Neuronal stem cell (in vitro differentiated cells): ENCODE data around the gene PLXDC2.

ENCODE experiments used
- DNase-seq: peaks from one replicate; pipeline ENCODE4 v3.0.0-alpha.2; 2013; ENCODE audit warnings: low spot score
- H2AFZ ChIP-seq: one replicate; pipeline ENCODE4 v1.6.1; 2013; ENCODE audit warnings: mild to moderate bottlenecking, low read length, inconsistent platforms
- H2AK5ac ChIP-seq: 2 replicates; pipeline ENCODE4 v1.6.1; 2013; ENCODE audit warnings: low read depth, mild to moderate bottlenecking, inconsistent platforms, low read length, moderate library complexity, mixed read lengths
- H2BK120ac ChIP-seq: 2 replicates; pipeline ENCODE4 v1.6.1; 2013; ENCODE audit warnings: low read depth, mild to moderate bottlenecking, inconsistent platforms, low read length, moderate library complexity, mixed read lengths
- H2BK12ac ChIP-seq: one replicate; pipeline ENCODE4 v1.6.1; 2013; ENCODE audit warnings: low read length, inconsistent platforms
- H2BK15ac ChIP-seq: 2 replicates; pipeline ENCODE4 v1.6.1; 2013; ENCODE audit warnings: mild to moderate bottlenecking, low read length, inconsistent platforms, mixed read lengths
- H2BK5ac ChIP-seq: one replicate; pipeline ENCODE4 v1.6.1; 2013; ENCODE audit warnings: inconsistent platforms, mild to moderate bottlenecking, low read length, moderate library complexity
- H3K14ac ChIP-seq: one replicate; pipeline ENCODE4 v1.6.1; 2013; ENCODE audit warnings: low read length, inconsistent platforms
- H3K18ac ChIP-seq: 2 replicates; pipeline ENCODE4 v1.6.1; 2013; ENCODE audit warnings: low read length, inconsistent platforms
- H3K23ac ChIP-seq: 2 replicates; pipeline ENCODE4 v1.6.1; 2013; ENCODE audit warnings: low read depth, mild to moderate bottlenecking, mixed read lengths, low read length, inconsistent platforms; ENCODE audit not compliant: poor library complexity
- H3K27ac ChIP-seq: replicated peaks from 3 replicates; pipeline ENCODE4 v1.5.1; 2013; ENCODE audit warnings: low read length, inconsistent platforms
- H3K27me3 ChIP-seq, 3 experiments: 2 replicates each; pipeline ENCODE4 v1.6.1; 2013; ENCODE audit warnings: low read length in 3 of 3, mild to moderate bottlenecking in 2 of 3, inconsistent platforms in 1 of 3, low read depth in 1 of 3, mixed read lengths in 1 of 3, moderate library complexity in 1 of 3; ENCODE audit not compliant: control insufficient read depth in 3 of 3, insufficient read depth in 3 of 3
- H3K36me3 ChIP-seq, 2 donors: replicated peaks in 1 of 2; 2 replicates each; pipeline ENCODE4 v1.6.1; 2013; ENCODE audit warnings: low read length in 2 of 2; ENCODE audit not compliant: control insufficient read depth in 2 of 2, insufficient read depth in 2 of 2
- H3K4ac ChIP-seq: 2 replicates; pipeline ENCODE4 v1.6.1; 2013; ENCODE audit warnings: inconsistent platforms, mild to moderate bottlenecking, low read length, moderate library complexity
- H3K4me1 ChIP-seq, 2 donors: 1 replicate in 1 of 2; 2 replicates in 1 of 2; pipeline ENCODE4 v1.6.1; 2013; ENCODE audit warnings: low read length in 2 of 2, low read depth in 1 of 2; ENCODE audit not compliant: control insufficient read depth in 2 of 2, insufficient read depth in 1 of 2
- H3K4me2 ChIP-seq: one replicate; pipeline ENCODE4 v1.6.1; 2013; ENCODE audit warnings: mild to moderate bottlenecking, low read length, inconsistent platforms; ENCODE audit not compliant: insufficient read depth, poor library complexity, severe bottlenecking
- H3K4me3 ChIP-seq, 2 donors: 2 replicates each; pipeline ENCODE4 v1.5.1; 2013; ENCODE audit warnings: low read length in 2 of 2, mild to moderate bottlenecking in 2 of 2, inconsistent platforms in 1 of 2, moderate library complexity in 1 of 2
- H3K79me1 ChIP-seq: one replicate; pipeline ENCODE4 v1.6.1; 2013; ENCODE audit warnings: low read depth, mild to moderate bottlenecking, inconsistent platforms, low read length, moderate library complexity
- H3K9ac ChIP-seq: one replicate; pipeline ENCODE4 v1.6.1; 2013; ENCODE audit warnings: mild to moderate bottlenecking, low read depth, low read length, inconsistent platforms; ENCODE audit not compliant: poor library complexity
- H3K9me3 ChIP-seq, 2 donors: replicated peaks in 1 of 2; 2 replicates each; pipeline versions ENCODE3 to v1.6.1; 2013; ENCODE audit warnings: low read length in 2 of 2, mild to moderate bottlenecking in 2 of 2, inconsistent platforms in 1 of 2, low read depth in 1 of 2, mixed read lengths in 1 of 2, moderate library complexity in 1 of 2; ENCODE audit not compliant: control insufficient read depth in 2 of 2, insufficient read depth in 1 of 2
- H4K8ac ChIP-seq: one replicate; pipeline ENCODE4 v1.6.1; 2013; ENCODE audit warnings: low read depth, mild to moderate bottlenecking, inconsistent platforms, low read length, moderate library complexity
- H4K91ac ChIP-seq: one replicate; pipeline ENCODE4 v1.6.1; 2013; ENCODE audit warnings: low read length, low read depth, mild to moderate bottlenecking, inconsistent platforms; ENCODE audit not compliant: poor library complexity
- WGBS, 2 donors: extraction: QIAGEN DNeasy Blood & Tissue Kit; methylation state at CpG; one replicate each; pipeline ENCODE4 v1.1.7; 2013; ENCODE audit warnings: missing lambda C conversion rate in 2 of 2, mixed read lengths in 1 of 2; ENCODE audit not compliant: insufficient read length in 2 of 2, insufficient replicate concordance in 1 of 2; ENCODE audit errors: extremely low coverage in 2 of 2; 5-methylcytosine and 5-hydroxymethylcytosine counted together

The PLXDC2 gene

GRCh38 chr10:20281579-20281978, 465.3 kb downstream of the PLXDC2 start:
- no peak overlapping the region for H2BK5ac ChIP-seq
- H3K79me1 ChIP-seq, result no peaks in the 10 kb centered on the region
- no peaks in the 10 kb centered on the region for H3K36me3 ChIP-seq
- H3K4me2 ChIP-seq, result no peak overlapping the region
- H3K9ac ChIP-seq, result no peak overlapping the region
- H3K14ac ChIP-seq, result no peak overlapping the region
- H3K4me3 ChIP-seq, result no peak overlapping the region
- H2AK5ac ChIP-seq, result no peak overlapping the region
- no peak overlapping the region for H3K18ac ChIP-seq
- peaks cover under 1 to 5% of the 10 kb centered on the region in 2 donors for H3K4me1 ChIP-seq
- no peak overlapping the region for H2BK120ac ChIP-seq
- H3K9me3 ChIP-seq, result no peaks in the 10 kb centered on the region
- no peak overlapping the region for H2BK15ac ChIP-seq
- H4K91ac ChIP-seq, result no peak overlapping the region
- H3K27ac ChIP-seq, result no peak overlapping the region
- H2BK12ac ChIP-seq, result no peak overlapping the region
- no CpG with 5 or more reads among the region's 1 CpG for WGBS, 2 donors
- H3K23ac ChIP-seq, result no peak overlapping the region
- no peak overlapping the region for H3K4ac ChIP-seq
- DNase-seq, result no peak
- H2AFZ ChIP-seq, result no peak overlapping the region
- no peak overlapping the region for H4K8ac ChIP-seq
- peaks cover 0 to 34% (median 0%) of the 10 kb centered on the region in 3 experiments for H3K27me3 ChIP-seq

GRCh38 chr10:20287586-20287985, 471.4 kb downstream of the PLXDC2 start:
- DNase-seq, result no peak
- no peak overlapping the region for H2BK12ac ChIP-seq

GRCh38 chr10:20288060-20288459, 471.8 kb downstream of the PLXDC2 start:
- H3K4me1 ChIP-seq, result peaks cover 0 to 3% of the 10 kb centered on the region in 2 donors
- no CpG with 5 or more reads among the region's 6 CpGs for WGBS, 2 donors
- H3K79me1 ChIP-seq, result no peaks in the 10 kb centered on the region
- no peak overlapping the region for H2BK15ac ChIP-seq
- no peak overlapping the region for H3K4me2 ChIP-seq
- no peak overlapping the region for H3K14ac ChIP-seq
- no peak for DNase-seq
- no peak overlapping the region for H3K27ac ChIP-seq
- H2BK120ac ChIP-seq, result no peak overlapping the region
- H3K4me3 ChIP-seq, result no peak overlapping the region
- H2AFZ ChIP-seq, result no peak overlapping the region
- H4K91ac ChIP-seq, result no peak overlapping the region
- no peak overlapping the region for H4K8ac ChIP-seq
- peaks cover 0 to 5% (median 0%) of the 10 kb centered on the region in 3 experiments for H3K27me3 ChIP-seq
- H3K9ac ChIP-seq, result no peak overlapping the region
- H2BK12ac ChIP-seq, result no peak overlapping the region
- H3K18ac ChIP-seq, result no peak overlapping the region
- H3K4ac ChIP-seq, result no peak overlapping the region
- H2AK5ac ChIP-seq, result no peak overlapping the region
- no peak overlapping the region for H3K23ac ChIP-seq
- H2BK5ac ChIP-seq, result no peak overlapping the region
- no peaks in the 10 kb centered on the region for H3K9me3 ChIP-seq
- H3K36me3 ChIP-seq, result no peaks in the 10 kb centered on the region

More at GRCh38 chr10:20287586-20287985, 471.4 kb downstream of the PLXDC2 start:
- no peak overlapping the region for H3K9ac ChIP-seq
- no CpG with 5 or more reads among the region's 5 CpGs for WGBS, 2 donors
- H3K23ac ChIP-seq, result no peak overlapping the region
- no peak overlapping the region for H3K4ac ChIP-seq
- H3K27ac ChIP-seq, result no peak overlapping the region
- no peak overlapping the region for H2BK5ac ChIP-seq
- no peak overlapping the region for H3K18ac ChIP-seq
- H4K8ac ChIP-seq, result no peak overlapping the region
- H3K36me3 ChIP-seq, result no peaks in the 10 kb centered on the region
- no peaks in the 10 kb centered on the region for H3K9me3 ChIP-seq
- H4K91ac ChIP-seq, result no peak overlapping the region
- H3K4me3 ChIP-seq, result no peak overlapping the region
- H2AK5ac ChIP-seq, result no peak overlapping the region
- no peak overlapping the region for H3K4me2 ChIP-seq
- H3K79me1 ChIP-seq, result no peaks in the 10 kb centered on the region
- no peak overlapping the region for H2BK15ac ChIP-seq
- H3K27me3 ChIP-seq, result peaks cover 0 to 5% (median 0%) of the 10 kb centered on the region in 3 experiments
- H3K4me1 ChIP-seq, result peaks cover 0 to 3% of the 10 kb centered on the region in 2 donors
- no peak overlapping the region for H2BK120ac ChIP-seq
- H3K14ac ChIP-seq, result no peak overlapping the region
- H2AFZ ChIP-seq, result no peak overlapping the region

GRCh38 chr10:20289070-20289828, 473.0 kb downstream of the PLXDC2 start:
- Histone ChIP-seq H2AK5ac (no peak overlapping the region), H3K4me2 (no peak overlapping the region), H3K14ac (no peak overlapping the region), H3K36me3 (no peaks in the 10 kb centered on the region), H3K18ac (no peak overlapping the region), H3K27me3 (peaks cover 0 to 5% (median 0%) of the 10 kb centered on the region in 3 experiments), H4K91ac (no peak overlapping the region), H3K27ac (no peak overlapping the region), H3K9ac (no peak overlapping the region), H2BK5ac (no peak overlapping the region), H2AFZ (no peak overlapping the region), H2BK12ac (no peak overlapping the region), H4K8ac (no peak overlapping the region), H2BK120ac (no peak overlapping the region), H3K23ac (no peak overlapping the region), H3K79me1 (no peaks in the 10 kb centered on the region), H2BK15ac (no peak overlapping the region), H3K4me1 (peaks cover 0 to 3% of the 10 kb centered on the region in 2 donors), H3K4ac (no peak overlapping the region), H3K9me3 (no peaks in the 10 kb centered on the region), H3K4me3 (no peak overlapping the region)
- no CpG with 5 or more reads among the region's 6 CpGs for WGBS, 2 donors
- no peak for DNase-seq
